ENCODE results near the gene GOLPH3. TPM values are rescaled to one million over a fixed set of nuclear protein-coding genes. Genes with fewer than 3 reads are reported as not detected.
"Not testable (repeated sequence)": the region's sequence is repeated elsewhere in the genome, so short reads cannot be mapped to it uniquely, and the experiment has no call there.

GOLPH3 gene
- polyA plus RNA-seq, 4 donors, result 53.0 to 93.2 (median 74.4) TPM

DNA sequence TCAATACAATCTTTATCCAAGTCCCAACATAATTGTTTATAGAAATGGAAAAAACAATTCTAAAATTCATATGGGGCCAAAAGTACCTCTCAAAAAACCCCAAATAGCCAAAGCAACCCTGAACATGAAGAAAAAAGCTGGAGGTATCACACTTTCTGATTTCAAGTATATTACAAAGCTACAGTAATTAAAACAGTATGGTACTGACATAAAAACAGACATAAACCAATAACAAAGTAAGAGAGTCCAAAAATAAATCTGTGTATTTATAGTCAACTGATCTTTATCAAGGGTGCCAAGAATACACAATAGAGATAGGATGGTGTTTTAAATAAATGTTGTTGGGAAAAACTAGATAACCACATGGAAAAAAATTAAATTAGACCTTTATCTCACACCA, 13.6 kb upstream of the GOLPH3 start:
- no peak overlapping the region for H3K4me3 ChIP-seq (ENCODE audit: low read depth in 1 of 3, low read length in 3 of 3)
- H3K36me3 ChIP-seq (ENCODE audit: control insufficient read depth in 3 of 3, insufficient read depth in 2 of 3, low read depth in 1 of 3, low read length in 3 of 3), result no peaks in the 10 kb centered on the region
- DNase-seq, result no peak
- H3K27me3 ChIP-seq (ENCODE audit: control insufficient read depth in 3 of 3, insufficient read depth in 3 of 3, low read length in 3 of 3), result no peaks in the 10 kb centered on the region
- no peak for FAIRE-seq
- H3K9me3 ChIP-seq (ENCODE audit: control insufficient read depth in 2 of 2, insufficient read depth in 1 of 2, low read depth in 1 of 2, low read length in 1 of 2), result no peaks in the 10 kb centered on the region
- no peak overlapping the region for H3K27ac ChIP-seq (ENCODE audit: low read depth in 1 of 3, low read length in 2 of 3)
- H3K4me1 ChIP-seq (ENCODE audit: control insufficient read depth in 3 of 3, insufficient read depth in 2 of 3, low read depth in 1 of 3, low read length in 2 of 3), result no peaks in the 10 kb centered on the region

- FAIRE-seq (no peak), DNase-seq (no peak)
- H3K27ac ChIP-seq (ENCODE audit: low read depth in 1 of 3, low read length in 2 of 3), result no peak overlapping the region
- no peaks in the 10 kb centered on the region for H3K36me3 ChIP-seq (ENCODE audit: control insufficient read depth in 3 of 3, insufficient read depth in 2 of 3, low read depth in 1 of 3, low read length in 3 of 3)
- no peaks in the 10 kb centered on the region for H3K4me1 ChIP-seq (ENCODE audit: control insufficient read depth in 3 of 3, insufficient read depth in 2 of 3, low read depth in 1 of 3, low read length in 2 of 3)
- H3K4me3 ChIP-seq (ENCODE audit: low read depth in 1 of 3, low read length in 3 of 3), result no peak overlapping the region
- H3K9me3 ChIP-seq (ENCODE audit: control insufficient read depth in 2 of 2, insufficient read depth in 1 of 2, low read depth in 1 of 2, low read length in 1 of 2), result no peaks in the 10 kb centered on the region
- 66 to 83% (median 78%) methylated on average over 5 of the region's 5 CpGs for WGBS, 3 donors
- no peaks in the 10 kb centered on the region for H3K27me3 ChIP-seq (ENCODE audit: control insufficient read depth in 3 of 3, insufficient read depth in 3 of 3, low read length in 3 of 3)
Measured at GRCh38 chr5:32182463-32183063, 8.4 kb upstream of the GOLPH3 start.

DNA sequence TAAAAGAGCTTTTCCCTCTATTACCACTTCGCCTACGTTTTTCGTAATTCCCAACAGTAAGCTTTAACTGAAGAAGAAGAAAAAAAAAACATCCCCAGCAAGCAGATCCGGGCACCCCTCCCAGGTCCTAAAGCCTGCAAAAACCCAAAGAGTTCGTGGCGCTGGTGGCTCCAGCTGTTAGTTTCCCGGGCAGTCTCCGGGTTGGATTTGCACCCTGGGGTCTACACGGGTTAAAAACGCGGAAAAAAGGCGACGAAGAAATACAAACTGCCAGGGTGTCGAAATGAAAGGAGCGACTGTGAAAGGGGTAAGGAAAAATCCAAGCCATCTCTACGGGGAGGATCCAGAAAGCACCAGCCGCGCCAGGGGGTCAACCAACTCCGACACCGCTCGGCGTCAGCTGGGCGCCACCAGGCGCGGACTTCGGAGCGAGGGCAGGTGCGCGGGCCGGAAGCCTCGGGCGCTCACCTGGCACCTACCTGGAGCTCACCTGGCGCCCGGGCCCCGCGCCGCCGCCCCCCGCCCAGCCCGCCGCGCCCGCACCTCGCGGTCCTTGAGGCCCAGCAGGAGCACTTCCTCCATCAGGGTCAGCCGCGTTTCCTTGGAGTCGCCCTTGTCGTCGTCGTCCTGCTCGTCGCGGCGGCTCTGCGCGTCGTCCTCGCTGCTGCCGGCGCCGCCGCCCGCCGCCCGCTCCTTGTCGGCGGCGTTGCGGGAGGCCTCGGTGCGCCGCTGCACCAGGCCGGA, 680 bp downstream of the GOLPH3 start:
- Histone ChIP-seq H3K27me3 (ENCODE audit: control insufficient read depth in 3 of 3, insufficient read depth in 3 of 3, low read length in 3 of 3) (no peaks in the 10 kb centered on the region), H3K27ac (ENCODE audit: low read depth in 1 of 3, low read length in 2 of 3) (peak overlapping the region; percentile 99 to 100 (median 99)), H3K36me3 (ENCODE audit: control insufficient read depth in 3 of 3, insufficient read depth in 2 of 3, low read depth in 1 of 3, low read length in 3 of 3) (peaks cover 2 to 17% (median 5%) of the 10 kb centered on the region in 3 donors), H3K4me3 (ENCODE audit: low read depth in 1 of 3, low read length in 3 of 3) (peak overlapping the region; percentile 69 to 99 (median 89)), H3K4me1 (ENCODE audit: control insufficient read depth in 3 of 3, insufficient read depth in 2 of 3, low read depth in 1 of 3, low read length in 2 of 3) (peaks cover 0 to 6% (median 5%) of the 10 kb centered on the region in 3 donors), H3K9me3 (ENCODE audit: control insufficient read depth in 2 of 2, insufficient read depth in 1 of 2, low read depth in 1 of 2, low read length in 1 of 2) (peaks cover 0 to 3% of the 10 kb centered on the region in 2 donors)
- DNase-seq, result peak; percentile 79 to 92
- no peak for FAIRE-seq
- 0 to 1% (median 0%) methylated on average over 38 to 74 of the region's 74 CpGs for WGBS, 3 donors

DNA sequence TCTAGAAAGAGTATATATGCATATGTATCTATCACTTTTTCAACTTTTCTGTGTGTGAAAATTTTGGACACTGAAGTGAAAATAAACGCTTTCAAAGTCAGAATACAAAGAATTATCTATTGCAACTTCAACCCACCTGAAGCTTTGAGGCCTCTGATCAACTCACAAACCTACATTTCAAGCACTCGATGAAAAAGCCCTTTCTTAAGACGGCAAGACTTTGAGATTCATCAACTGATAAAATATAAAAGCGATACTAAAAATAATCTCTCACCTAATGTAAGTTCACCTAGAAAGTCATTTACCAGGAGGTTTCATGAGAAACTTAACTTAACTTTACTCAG, 1.2 kb downstream of the GOLPH3 start:
- peaks cover 0 to 3% of the 10 kb centered on the region in 2 donors for H3K9me3 ChIP-seq (ENCODE audit: control insufficient read depth in 2 of 2, insufficient read depth in 1 of 2, low read depth in 1 of 2, low read length in 1 of 2)
- H3K4me3 ChIP-seq (ENCODE audit: low read depth in 1 of 3, low read length in 3 of 3), result peak overlapping the region; percentile 69 to 99 (median 89)
- WGBS, 3 donors, result 0 to 1% (median 0%) methylated on average over 4 of the region's 4 CpGs
- no peak for DNase-seq
- peaks cover 2 to 17% (median 5%) of the 10 kb centered on the region in 3 donors for H3K36me3 ChIP-seq (ENCODE audit: control insufficient read depth in 3 of 3, insufficient read depth in 2 of 3, low read depth in 1 of 3, low read length in 3 of 3)
- no peak for FAIRE-seq
- peaks cover 0 to 6% (median 5%) of the 10 kb centered on the region in 3 donors for H3K4me1 ChIP-seq (ENCODE audit: control insufficient read depth in 3 of 3, insufficient read depth in 2 of 3, low read depth in 1 of 3, low read length in 2 of 3)
- H3K27me3 ChIP-seq (ENCODE audit: control insufficient read depth in 3 of 3, insufficient read depth in 3 of 3, low read length in 3 of 3), result no peaks in the 10 kb centered on the region
- H3K27ac ChIP-seq (ENCODE audit: low read depth in 1 of 3, low read length in 2 of 3), result peak overlapping the region; percentile 99 to 100 (median 99)

GRCh38 chr5:32172186-32172911, 1.8 kb downstream of the GOLPH3 start:
- WGBS, 3 donors, result 2 to 6% (median 3%) methylated on average over 34 of the region's 34 CpGs
- H3K9me3 ChIP-seq (ENCODE audit: control insufficient read depth in 2 of 2, insufficient read depth in 1 of 2, low read depth in 1 of 2, low read length in 1 of 2); H3K4me1 ChIP-seq (ENCODE audit: control insufficient read depth in 3 of 3, insufficient read depth in 2 of 3, low read depth in 1 of 3, low read length in 2 of 3); H3K27me3 ChIP-seq (ENCODE audit: control insufficient read depth in 3 of 3, insufficient read depth in 3 of 3, low read length in 3 of 3); FAIRE-seq: not testable (repeated sequence)
- Histone ChIP-seq H3K36me3 (ENCODE audit: control insufficient read depth in 3 of 3, insufficient read depth in 2 of 3, low read depth in 1 of 3, low read length in 3 of 3) (peaks cover 2 to 21% (median 5%) of the 10 kb centered on the region in 3 donors), H3K4me3 (ENCODE audit: low read depth in 1 of 3, low read length in 3 of 3) (peak overlapping the region; percentile 69 to 99 (median 89)), H3K27ac (ENCODE audit: low read depth in 1 of 3, low read length in 2 of 3) (peak overlapping the region; percentile 33 to 99 (median 74))
- peak in 1 of 2 donors; percentile 17 for DNase-seq

GRCh38 chr5:32170303-32171151, 3.6 kb downstream of the GOLPH3 start:
- H3K9me3 ChIP-seq (ENCODE audit: control insufficient read depth in 2 of 2, insufficient read depth in 1 of 2, low read depth in 1 of 2, low read length in 1 of 2), result no peaks in the 10 kb centered on the region
- H3K36me3 ChIP-seq (ENCODE audit: control insufficient read depth in 3 of 3, insufficient read depth in 2 of 3, low read depth in 1 of 3, low read length in 3 of 3), result peaks cover 2 to 31% (median 5%) of the 10 kb centered on the region in 3 donors
- H3K27ac ChIP-seq (ENCODE audit: low read depth in 1 of 3, low read length in 2 of 3), result no peak overlapping the region
- H3K4me3 ChIP-seq (ENCODE audit: low read depth in 1 of 3, low read length in 3 of 3), result no peak overlapping the region
- 67 to 83% (median 80%) methylated on average over 5 of the region's 5 CpGs for whole genome bisulfite sequencing, 3 donors
- DNase-seq (no peak), FAIRE-seq (no peak)
- peaks cover 0 to 6% (median 5%) of the 10 kb centered on the region in 3 donors for H3K4me1 ChIP-seq (ENCODE audit: control insufficient read depth in 3 of 3, insufficient read depth in 2 of 3, low read depth in 1 of 3, low read length in 2 of 3)
- no peaks in the 10 kb centered on the region for H3K27me3 ChIP-seq (ENCODE audit: control insufficient read depth in 3 of 3, insufficient read depth in 3 of 3, low read length in 3 of 3)

GRCh38 chr5:32168460-32169033, 5.6 kb downstream of the GOLPH3 start:
- no peak overlapping the region for H3K4me3 ChIP-seq (ENCODE audit: low read depth in 1 of 3, low read length in 3 of 3)
- H3K27ac ChIP-seq (ENCODE audit: low read depth in 1 of 3, low read length in 2 of 3), result no peak overlapping the region
- H3K9me3 ChIP-seq (ENCODE audit: control insufficient read depth in 2 of 2, insufficient read depth in 1 of 2, low read depth in 1 of 2, low read length in 1 of 2), result no peaks in the 10 kb centered on the region
- WGBS, 3 donors, result 81 to 94% (median 94%) methylated on average over 9 of the region's 9 CpGs
- DNase-seq, result no peak
- peaks cover 2 to 41% (median 5%) of the 10 kb centered on the region in 3 donors for H3K36me3 ChIP-seq (ENCODE audit: control insufficient read depth in 3 of 3, insufficient read depth in 2 of 3, low read depth in 1 of 3, low read length in 3 of 3)
- FAIRE-seq, result no peak
- no peaks in the 10 kb centered on the region for H3K27me3 ChIP-seq (ENCODE audit: control insufficient read depth in 3 of 3, insufficient read depth in 3 of 3, low read length in 3 of 3)
- H3K4me1 ChIP-seq (ENCODE audit: control insufficient read depth in 3 of 3, insufficient read depth in 2 of 3, low read depth in 1 of 3, low read length in 2 of 3), result peaks cover 0 to 7% (median 5%) of the 10 kb centered on the region in 3 donors

Data from small intestine (tissue), 7 donors.